Putamen (tissue), 1 donor: ENCODE data around the gene PCDHGB7.
"Not testable (repeated sequence)": the region's sequence is repeated elsewhere in the genome, so short reads cannot be mapped to it uniquely, and the experiment has no call there.

Experiments used
- DNase-seq: peaks from one replicate; pipeline ENCODE4 v3.0.0-alpha.2; 2016; ENCODE audit warnings: low spot score

Gene PCDHGB7

GRCh38 chr5:141430332-141431113, 13.0 kb downstream of the PCDHGB7 start, which contains the start of gene PCDHGA12:
Gene PCDHGA12, plus strand, starts transcription at chr5:141430507. Its CDS starts 253 bp downstream, at chr5:141430760.
- DNase-seq: peak; percentile 16

- DNase-seq: no peak
Observed at GRCh38 chr5:141431286-141431685, 13.8 kb downstream of the PCDHGB7 start.

GRCh38 chr5:141432308-141432707, 14.8 kb downstream of the PCDHGB7 start:
- not testable (repeated sequence) for DNase-seq

GRCh38 chr5:141432726-141433125, 15.2 kb downstream of the PCDHGB7 start:
- not testable (repeated sequence) for DNase-seq

- DNase-seq: no peak
Observed at GRCh38 chr5:141434006-141434405, 16.5 kb downstream of the PCDHGB7 start.

GRCh38 chr5:141437221-141437620, 19.7 kb downstream of the PCDHGB7 start:
- DNase-seq: no peak

GRCh38 chr5:141439411-141440141, 22.1 kb downstream of the PCDHGB7 start:
- DNase-seq: no peak

- no peak for DNase-seq
Observed at GRCh38 chr5:141440341-141440740, 22.9 kb downstream of the PCDHGB7 start.

GRCh38 chr5:141441571-141442170, 24.2 kb downstream of the PCDHGB7 start:
- no peak for DNase-seq

GRCh38 chr5:141465351-141465750, 47.9 kb downstream of the PCDHGB7 start:
- no peak for DNase-seq
